Nephron (organoid): ENCODE data around the gene ATCAY.

Experiments used
- H3K27ac Mint-ChIP-seq, 3 experiments: 2 replicates each; pipeline ENCODE4 v1.8.0; 2020; ENCODE audit warnings: mixed read lengths in 3 of 3, mild to moderate bottlenecking in 2 of 3, moderate library complexity in 1 of 3
- H3K27me3 Mint-ChIP-seq: 2 replicates; pipeline ENCODE4 v1.8.0; 2021; ENCODE audit warnings: low read depth, mild to moderate bottlenecking, moderate library complexity, mixed read lengths
- H3K36me3 Mint-ChIP-seq: 2 replicates; pipeline ENCODE4 v1.8.0; 2020; ENCODE audit warnings: low read depth, mixed read lengths
- H3K4me1 Mint-ChIP-seq: 2 replicates; pipeline ENCODE4 v1.8.0; 2020; ENCODE audit warnings: mixed read lengths
- H3K4me3 Mint-ChIP-seq, 3 experiments: 2 replicates each; pipeline ENCODE4 v1.8.0; 2020; ENCODE audit warnings: mild to moderate bottlenecking in 3 of 3, mixed read lengths in 3 of 3, moderate library complexity in 2 of 3
- H3K9me3 Mint-ChIP-seq: 2 replicates; pipeline ENCODE4 v1.8.0; 2020; ENCODE audit warnings: mixed read lengths
- TF ChIP-seq, protein P1 (sequence below), 3 experiments: fragments of 200-600 bp; sonication (generic); IDR thresholded peaks; one replicate each; pipeline ENCODE4 v1.5.0; 2021; ENCODE audit warnings: antibody characterized with exemption in 3 of 3; ENCODE audit not compliant: unreplicated experiment in 3 of 3

ATCAY gene, protein sequence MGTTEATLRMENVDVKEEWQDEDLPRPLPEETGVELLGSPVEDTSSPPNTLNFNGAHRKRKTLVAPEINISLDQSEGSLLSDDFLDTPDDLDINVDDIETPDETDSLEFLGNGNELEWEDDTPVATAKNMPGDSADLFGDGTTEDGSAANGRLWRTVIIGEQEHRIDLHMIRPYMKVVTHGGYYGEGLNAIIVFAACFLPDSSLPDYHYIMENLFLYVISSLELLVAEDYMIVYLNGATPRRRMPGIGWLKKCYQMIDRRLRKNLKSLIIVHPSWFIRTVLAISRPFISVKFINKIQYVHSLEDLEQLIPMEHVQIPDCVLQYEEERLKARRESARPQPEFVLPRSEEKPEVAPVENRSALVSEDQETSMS

DNA sequence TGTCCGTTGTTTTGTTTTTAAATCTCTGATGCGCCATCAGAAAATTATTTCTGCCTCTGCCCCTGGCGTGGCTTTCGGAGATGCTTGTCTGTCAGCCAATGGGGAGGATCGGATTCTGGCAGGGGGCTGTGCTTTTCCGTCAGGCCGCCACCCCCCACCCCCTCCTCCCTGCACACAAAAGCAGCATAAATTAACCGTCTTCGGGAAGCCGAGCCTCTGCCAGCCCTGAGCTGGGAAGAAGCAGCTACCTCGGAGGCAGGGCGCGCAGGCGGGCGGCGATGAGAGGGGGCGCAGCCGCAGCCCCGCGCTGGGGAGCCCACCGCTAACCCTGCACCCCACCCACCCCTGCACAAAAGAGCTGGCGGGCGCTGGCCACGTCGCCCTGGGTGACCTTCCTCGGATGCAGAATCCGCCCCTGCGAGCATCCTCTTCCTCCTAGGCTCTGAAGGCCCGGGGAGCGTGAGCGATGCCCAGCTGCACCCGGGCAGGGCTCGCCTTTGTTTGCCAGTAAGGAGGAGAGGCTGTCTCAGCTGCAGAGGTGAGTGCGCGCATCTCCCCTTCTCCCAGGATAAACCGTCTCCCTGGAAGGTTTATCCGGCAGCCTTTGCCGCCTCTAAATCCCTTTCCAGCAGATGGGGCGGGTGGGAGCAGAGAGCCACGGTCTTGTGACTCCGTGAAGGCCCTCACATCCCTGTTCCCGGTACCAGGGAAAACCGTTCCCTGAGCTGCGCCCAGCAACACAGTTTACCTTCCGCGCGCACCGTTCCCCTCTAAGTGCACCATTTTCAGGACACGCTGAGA is at the start of gene ATCAY:
TSS of gene ATCAY (plus strand) at position 215 of the 801 bp plus-strand sequence. CDS start 5,083 bp downstream, outside the sequence.
- H3K9me3 Mint-ChIP-seq, result peaks cover 3% of the 10 kb centered on the region
- H3K27ac Mint-ChIP-seq, result no peak within 1 kb of the TSS
- H3K27me3 Mint-ChIP-seq, result peaks cover 64% of the 10 kb centered on the region
- peak within 1 kb of the TSS; percentile 40 to 58 (median 49) for H3K4me3 Mint-ChIP-seq
- H3K36me3 Mint-ChIP-seq, result no peaks in the 10 kb centered on the region
- TF ChIP-seq, protein P1, sequence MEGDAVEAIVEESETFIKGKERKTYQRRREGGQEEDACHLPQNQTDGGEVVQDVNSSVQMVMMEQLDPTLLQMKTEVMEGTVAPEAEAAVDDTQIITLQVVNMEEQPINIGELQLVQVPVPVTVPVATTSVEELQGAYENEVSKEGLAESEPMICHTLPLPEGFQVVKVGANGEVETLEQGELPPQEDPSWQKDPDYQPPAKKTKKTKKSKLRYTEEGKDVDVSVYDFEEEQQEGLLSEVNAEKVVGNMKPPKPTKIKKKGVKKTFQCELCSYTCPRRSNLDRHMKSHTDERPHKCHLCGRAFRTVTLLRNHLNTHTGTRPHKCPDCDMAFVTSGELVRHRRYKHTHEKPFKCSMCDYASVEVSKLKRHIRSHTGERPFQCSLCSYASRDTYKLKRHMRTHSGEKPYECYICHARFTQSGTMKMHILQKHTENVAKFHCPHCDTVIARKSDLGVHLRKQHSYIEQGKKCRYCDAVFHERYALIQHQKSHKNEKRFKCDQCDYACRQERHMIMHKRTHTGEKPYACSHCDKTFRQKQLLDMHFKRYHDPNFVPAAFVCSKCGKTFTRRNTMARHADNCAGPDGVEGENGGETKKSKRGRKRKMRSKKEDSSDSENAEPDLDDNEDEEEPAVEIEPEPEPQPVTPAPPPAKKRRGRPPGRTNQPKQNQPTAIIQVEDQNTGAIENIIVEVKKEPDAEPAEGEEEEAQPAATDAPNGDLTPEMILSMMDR (IDR thresholded peaks at IDR 0.05; ENCODE audit: unreplicated experiment in 3 of 3), result no peak
- H3K4me1 Mint-ChIP-seq, result peaks cover 5% of the 10 kb centered on the region

DNA sequence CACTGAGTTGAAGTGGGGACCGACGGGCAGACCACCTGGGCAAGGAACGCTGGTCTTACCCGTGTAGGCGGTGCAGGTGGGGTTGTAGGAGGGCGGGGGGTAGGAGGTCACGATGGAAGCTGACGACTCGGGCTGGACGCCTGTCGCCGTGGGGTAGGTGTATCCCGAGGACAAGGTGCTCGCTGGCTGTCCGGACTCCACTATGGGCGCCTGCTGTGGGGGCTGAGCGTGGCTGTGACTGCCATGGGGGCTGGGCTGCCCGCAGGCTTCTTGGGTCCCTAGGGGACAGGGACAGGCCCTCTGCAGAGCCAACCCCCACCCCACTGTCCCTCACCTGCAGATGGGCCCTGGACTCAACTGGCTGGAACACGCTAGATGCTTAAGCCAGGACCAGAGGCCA is 48.9 kb upstream of the ATCAY start:
- TF ChIP-seq, protein P1 (IDR thresholded peaks at IDR 0.05; ENCODE audit: unreplicated experiment in 3 of 3), result no peak
- no peak overlapping the region for H3K27ac Mint-ChIP-seq
- H3K36me3 Mint-ChIP-seq, result no peaks in the 10 kb centered on the region
- no peak overlapping the region for H3K4me3 Mint-ChIP-seq
- H3K9me3 Mint-ChIP-seq, result no peaks in the 10 kb centered on the region
- H3K4me1 Mint-ChIP-seq, result peaks cover 5% of the 10 kb centered on the region
- H3K27me3 Mint-ChIP-seq, result no peaks in the 10 kb centered on the region

DNA sequence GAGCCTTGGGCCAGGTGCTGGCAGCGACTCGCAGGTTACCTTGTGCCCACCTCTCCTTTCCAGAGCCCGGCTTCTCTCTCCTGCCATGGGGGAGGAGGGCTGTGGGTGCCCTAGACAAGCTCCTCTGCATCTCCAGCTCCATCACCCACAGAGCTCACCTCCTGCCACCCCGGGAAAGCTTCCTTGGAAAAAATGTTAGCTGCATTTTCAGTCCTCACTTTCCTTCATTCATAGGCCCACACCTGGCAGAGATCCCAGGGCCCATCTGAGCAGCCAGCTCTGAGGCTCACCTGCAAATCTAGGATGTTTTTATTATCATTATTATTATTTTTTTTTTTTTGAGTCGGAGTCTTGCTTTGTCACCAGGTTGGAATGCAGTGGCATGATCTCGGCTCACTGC is 48.5 kb upstream of the ATCAY start:
- TF ChIP-seq, protein P1 (IDR thresholded peaks at IDR 0.05; ENCODE audit: unreplicated experiment in 3 of 3), result no peak
- H3K36me3 Mint-ChIP-seq, result no peaks in the 10 kb centered on the region
- H3K27ac Mint-ChIP-seq, result no peak overlapping the region
- no peak overlapping the region for H3K4me3 Mint-ChIP-seq
- no peaks in the 10 kb centered on the region for H3K9me3 Mint-ChIP-seq
- peaks cover under 1% of the 10 kb centered on the region for H3K27me3 Mint-ChIP-seq
- H3K4me1 Mint-ChIP-seq, result peaks cover 5% of the 10 kb centered on the region

DNA sequence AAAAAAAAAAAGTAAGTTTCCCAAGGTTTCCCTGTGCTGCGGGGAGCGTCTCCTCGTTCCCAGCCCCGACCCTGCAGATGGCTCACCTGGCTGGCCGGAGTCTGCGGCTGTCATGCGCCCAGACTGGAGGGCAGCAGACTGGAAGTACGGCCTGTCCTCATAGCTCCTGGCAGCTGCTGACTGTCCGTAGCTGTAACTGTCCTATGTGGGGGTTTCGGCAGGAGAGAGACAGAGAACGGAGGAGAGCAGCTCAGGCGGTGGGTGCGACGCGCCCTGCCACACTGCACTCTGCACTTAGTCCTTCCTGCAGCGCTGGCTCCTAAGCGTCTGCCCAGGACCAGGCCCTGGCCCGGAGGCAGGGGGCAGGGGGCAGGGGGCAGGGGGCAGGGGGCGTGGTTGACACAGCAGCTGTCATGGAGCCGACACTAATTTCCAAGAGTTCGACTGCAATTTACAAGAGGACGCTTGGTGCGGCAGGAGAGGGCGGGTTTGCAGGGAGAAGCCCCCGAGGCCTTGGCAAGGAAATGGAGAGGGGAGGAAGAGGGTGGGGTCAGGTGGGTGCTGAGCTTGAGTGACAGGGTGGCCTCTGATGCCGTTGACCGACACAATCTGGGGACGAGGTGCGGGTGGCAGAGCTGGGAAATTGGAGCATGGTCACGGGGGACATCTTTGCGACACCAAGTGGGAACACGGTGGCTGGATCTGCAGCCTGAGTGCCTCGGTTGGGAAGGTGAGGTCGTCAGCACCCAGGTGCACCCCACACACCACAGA is 46.7 kb upstream of the ATCAY start:
- no peaks in the 10 kb centered on the region for H3K36me3 Mint-ChIP-seq
- H3K4me3 Mint-ChIP-seq, result no peak overlapping the region
- no peak overlapping the region for H3K27ac Mint-ChIP-seq
- H3K4me1 Mint-ChIP-seq, result peaks cover 5% of the 10 kb centered on the region
- no peaks in the 10 kb centered on the region for H3K9me3 Mint-ChIP-seq
- TF ChIP-seq, protein P1 (IDR thresholded peaks at IDR 0.05; ENCODE audit: unreplicated experiment in 3 of 3), result no peak
- peaks cover 12% of the 10 kb centered on the region for H3K27me3 Mint-ChIP-seq

DNA sequence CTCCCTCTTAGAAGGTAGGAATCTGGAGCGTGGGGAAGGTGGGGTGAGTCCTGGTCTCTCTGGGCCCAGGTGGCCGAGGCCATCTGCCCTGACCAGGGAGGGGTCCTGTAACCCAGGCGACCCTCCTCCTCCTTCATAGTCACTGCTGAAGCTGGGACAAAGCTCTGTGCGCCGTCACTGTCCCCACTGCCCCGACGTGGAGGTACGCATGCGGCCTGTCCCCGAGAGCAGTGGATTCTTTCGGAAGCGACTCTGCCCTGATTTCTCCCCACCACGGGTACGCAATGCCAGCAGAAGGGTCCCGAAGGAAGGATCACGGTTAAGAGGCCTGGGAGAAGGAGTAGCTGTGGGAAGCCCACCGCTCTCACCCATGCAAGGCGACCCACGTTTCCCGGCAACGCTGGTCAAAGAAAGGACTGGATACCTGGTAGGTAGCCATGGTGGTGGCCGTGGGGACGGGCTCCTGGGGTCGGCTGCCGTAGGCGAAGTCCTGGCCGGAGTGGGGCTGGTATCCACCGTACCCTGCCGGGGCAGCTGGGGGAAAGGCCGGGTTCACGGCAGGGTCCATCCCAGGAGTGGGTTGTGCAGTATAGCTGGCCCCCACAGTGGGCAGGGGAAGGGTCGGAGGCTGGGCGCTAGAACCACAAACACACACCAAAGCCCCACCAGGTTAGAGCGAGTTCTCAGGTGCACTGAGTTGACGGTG is 46.0 kb upstream of the ATCAY start:
- TF ChIP-seq, protein P1 (IDR thresholded peaks at IDR 0.05; ENCODE audit: unreplicated experiment in 3 of 3), result no peak
- peaks cover 5% of the 10 kb centered on the region for H3K4me1 Mint-ChIP-seq
- no peaks in the 10 kb centered on the region for H3K36me3 Mint-ChIP-seq
- H3K27ac Mint-ChIP-seq, result no peak overlapping the region
- H3K4me3 Mint-ChIP-seq, result no peak overlapping the region
- peaks cover 12% of the 10 kb centered on the region for H3K27me3 Mint-ChIP-seq
- no peaks in the 10 kb centered on the region for H3K9me3 Mint-ChIP-seq
